Fibroblast of lung (primary cell): ENCODE measurements around the gene ST6GALNAC3. TPM values are rescaled to one million over a fixed set of nuclear protein-coding genes. Genes with fewer than 3 reads are reported as not detected.

Experiments used
- DNase-seq, 2 donors: peaks; one replicate each; pipeline versions ENCODE4 v3.0.0 to v3.0.0-alpha.2; 2010; ENCODE audit warnings: low read depth in 2 of 2
- H2AFZ ChIP-seq: 2 replicates; pipeline ENCODE4 v1.5.1; 2012; ENCODE audit warnings: low read length, control low read depth, inconsistent platforms
- H3K27ac ChIP-seq: 2 replicates; pipeline ENCODE4 v1.5.1; 2011; ENCODE audit warnings: low read length, control low read depth; ENCODE audit not compliant: insufficient read depth
- H3K27me3 ChIP-seq: 2 replicates; pipeline ENCODE4 v1.5.1; 2011; ENCODE audit warnings: mild to moderate bottlenecking, low read length; ENCODE audit not compliant: control insufficient read depth, insufficient read depth
- H3K36me3 ChIP-seq: 2 replicates; pipeline ENCODE4 v1.5.1; 2011; ENCODE audit warnings: low read length; ENCODE audit not compliant: control insufficient read depth, insufficient read depth
- H3K4me1 ChIP-seq: 2 replicates; pipeline ENCODE4 v1.5.1; 2011; ENCODE audit warnings: low read length; ENCODE audit not compliant: control insufficient read depth, insufficient read depth; ENCODE audit errors: extremely low read depth
- H3K4me2 ChIP-seq: 2 replicates; pipeline ENCODE4 v1.5.1; 2011; ENCODE audit warnings: low read length, control low read depth; ENCODE audit not compliant: insufficient read depth; ENCODE audit errors: extremely low read depth
- H3K4me3 ChIP-seq, 4 experiments: fragments of 200-600 bp in 1 of 4; sonication (generic) in 1 of 4; replicated peaks in 1 of 4; 2 replicates each; pipeline ENCODE4 v1.5.1; 2011 to 2016; ENCODE audit warnings: low read length in 4 of 4, low read depth in 3 of 4, mild to moderate bottlenecking in 3 of 4, control low read depth in 2 of 4, inconsistent platforms in 1 of 4, mixed read lengths in 1 of 4; ENCODE audit not compliant: insufficient read depth in 1 of 4; ENCODE audit errors: control extremely low read depth in 1 of 4
- H3K79me2 ChIP-seq: 2 replicates; pipeline ENCODE4 v1.5.1; 2012; ENCODE audit warnings: mild to moderate bottlenecking, low read length, inconsistent platforms; ENCODE audit not compliant: control insufficient read depth, insufficient read depth
- H3K9ac ChIP-seq: 2 replicates; pipeline ENCODE4 v1.5.1; 2011; ENCODE audit warnings: mild to moderate bottlenecking, low read length, control low read depth; ENCODE audit not compliant: insufficient read depth
- H3K9me3 ChIP-seq: 2 replicates; pipeline ENCODE4 v1.5.1; 2012; ENCODE audit warnings: low read depth, low read length; ENCODE audit not compliant: control insufficient read depth, insufficient read depth
- H4K20me1 ChIP-seq: 2 replicates; pipeline ENCODE4 v1.5.1; 2011; ENCODE audit warnings: low read length; ENCODE audit not compliant: control insufficient read depth, insufficient read depth; ENCODE audit errors: extremely low read depth
- CTCF ChIP-seq, 2 donors: IDR thresholded peaks in 1 of 2; conservative IDR thresholded peaks in 1 of 2; 1 replicate in 1 of 2; 2 replicates in 1 of 2; pipeline ENCODE4 v1.5.1; 2011 to 2012; ENCODE audit warnings: low read length in 2 of 2, control low read depth in 1 of 2, inconsistent platforms in 1 of 2, low read depth in 1 of 2, mild to moderate bottlenecking in 1 of 2
- EZH2 ChIP-seq: IDR thresholded peaks from 2 replicates; pipeline ENCODE4 v1.5.1; 2012; ENCODE audit warnings: low read length, control low read depth, mild to moderate bottlenecking; ENCODE audit errors: missing control alignments
- polyA plus RNA-seq, 2 donors: library from polyadenylated mRNA; depleted of rRNA in 1 of 2; stranded (reverse) in 1 of 2; unstranded in 1 of 2; fragments of >200 nt; gene quantifications; 2 replicates each; pipeline ENCODE4 v1.2.1, GENCODE V29; 2011 to 2012; ENCODE audit warnings: missing spikeins in 1 of 2
- total RNA-seq: library from RNA; depleted of rRNA; stranded (reverse); fragments of >200 nt; gene quantifications from 2 replicates; pipeline ENCODE4 v1.2.1, GENCODE V29; 2014

ST6GALNAC3 gene
- total and polyA plus RNA-seq, 2 donors (not counting 1 experiment from before 2014, with no cell fraction given), result 0.34 to 0.66 TPM

- no peaks in the 10 kb centered on the region for H4K20me1 ChIP-seq
- H3K36me3 ChIP-seq, result no peaks in the 10 kb centered on the region
- no peaks in the 10 kb centered on the region for H3K4me1 ChIP-seq
- no peaks in the 10 kb centered on the region for H3K27me3 ChIP-seq
- H3K9ac ChIP-seq, result no peak overlapping the region
- H3K4me2 ChIP-seq, result no peak overlapping the region
- H3K4me3 ChIP-seq, result no peak overlapping the region
- H3K27ac ChIP-seq, result no peak overlapping the region
- TF ChIP-seq EZH2 (no peak), CTCF (conservative IDR thresholded peaks at IDR 0.05 in 1 of 2, IDR thresholded peaks at IDR 0.05 in 1 of 2; ENCODE audit: low read depth in 1 of 2, low read length in 2 of 2) (no peak)
- H3K9me3 ChIP-seq, result no peaks in the 10 kb centered on the region
- no peak for DNase-seq
- H2AFZ ChIP-seq, result no peak overlapping the region
- H3K79me2 ChIP-seq, result no peaks in the 10 kb centered on the region
Measured at GRCh38 chr1:76274718-76275117, 200.2 kb downstream of the ST6GALNAC3 start.

DNA sequence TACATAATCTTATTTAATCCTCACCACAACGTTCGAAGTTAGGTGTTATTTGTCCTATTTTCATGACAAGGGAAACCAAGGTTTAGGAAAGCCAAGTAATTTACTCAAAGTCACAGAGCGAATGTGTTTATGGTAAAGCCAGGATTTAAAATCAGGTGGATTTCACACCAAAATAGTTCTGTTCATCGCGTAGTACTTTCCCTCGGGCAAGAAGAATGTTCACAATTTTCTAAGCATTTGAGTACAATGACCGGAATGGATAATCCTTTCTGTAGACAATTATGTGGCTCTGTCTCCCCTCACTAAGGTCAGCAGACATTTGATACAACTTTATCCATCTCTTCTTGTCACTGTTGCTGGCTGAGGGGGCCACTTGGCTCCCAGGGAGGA lies 204.2 kb downstream of the ST6GALNAC3 start:
- no peak overlapping the region for H3K4me2 ChIP-seq
- no peaks in the 10 kb centered on the region for H3K27me3 ChIP-seq
- H3K9me3 ChIP-seq, result no peaks in the 10 kb centered on the region
- no peaks in the 10 kb centered on the region for H4K20me1 ChIP-seq
- no peaks in the 10 kb centered on the region for H3K4me1 ChIP-seq
- H3K79me2 ChIP-seq, result no peaks in the 10 kb centered on the region
- TF ChIP-seq EZH2 (no peak), CTCF (conservative IDR thresholded peaks at IDR 0.05 in 1 of 2, IDR thresholded peaks at IDR 0.05 in 1 of 2; ENCODE audit: low read depth in 1 of 2, low read length in 2 of 2) (no peak)
- no peak overlapping the region for H3K4me3 ChIP-seq
- H3K36me3 ChIP-seq, result no peaks in the 10 kb centered on the region
- H2AFZ ChIP-seq, result no peak overlapping the region
- no peak overlapping the region for H3K27ac ChIP-seq
- no peak for DNase-seq
- no peak overlapping the region for H3K9ac ChIP-seq

DNA sequence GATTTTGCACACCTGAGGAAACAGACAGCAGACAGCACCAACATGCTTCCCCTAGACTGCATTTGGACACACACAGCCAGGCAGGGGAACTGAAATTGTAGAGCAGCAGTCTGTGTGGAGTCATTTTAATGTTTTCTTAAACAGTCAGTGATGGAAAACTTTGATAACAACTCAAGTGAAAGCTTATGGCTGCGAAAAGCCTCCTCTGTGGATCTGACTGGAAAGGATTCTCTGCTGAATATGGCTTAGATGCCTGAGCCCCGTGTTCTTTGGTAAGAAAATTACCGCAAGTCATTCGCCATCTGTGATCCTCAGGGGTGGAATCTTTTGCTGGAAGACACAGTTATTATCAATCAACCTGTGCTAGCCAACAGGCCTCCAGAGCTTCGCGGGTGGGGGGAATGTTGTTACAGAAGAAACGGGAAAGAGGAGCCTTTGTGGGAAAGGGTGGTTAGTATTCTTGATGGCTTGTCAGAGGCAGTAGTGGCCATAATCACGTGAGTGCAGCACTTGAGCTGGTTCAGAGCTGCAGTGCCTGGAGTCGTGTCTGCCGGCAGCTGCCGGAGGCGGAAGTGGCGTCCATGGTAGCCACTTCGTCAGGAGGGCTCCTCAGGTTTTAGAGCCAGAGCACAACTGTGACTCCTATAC lies 204.7 kb downstream of the ST6GALNAC3 start:
- Histone ChIP-seq H2AFZ (no peak overlapping the region), H3K27me3 (no peaks in the 10 kb centered on the region), H3K27ac (no peak overlapping the region), H3K4me2 (no peak overlapping the region), H3K36me3 (no peaks in the 10 kb centered on the region), H3K4me3 (no peak overlapping the region), H3K79me2 (no peaks in the 10 kb centered on the region), H3K9me3 (no peaks in the 10 kb centered on the region), H3K4me1 (no peaks in the 10 kb centered on the region), H4K20me1 (no peaks in the 10 kb centered on the region), H3K9ac (no peak overlapping the region)
- TF ChIP-seq EZH2 (no peak), CTCF (conservative IDR thresholded peaks at IDR 0.05 in 1 of 2, IDR thresholded peaks at IDR 0.05 in 1 of 2; ENCODE audit: low read depth in 1 of 2, low read length in 2 of 2) (no peak)
- peak in 1 of 2 donors; percentile 52 for DNase-seq
